ENCODE data around the gene ADAM22.
A peak's percentile ranks its signal among the peaks of the same experiment; 100 is the strongest.

Gene ADAM22

GRCh38 chr7:87933953-87934698, at the start of gene ADAM22 (continued):
- TF ChIP-seq ZNF138 (tag by site-specific recombination; IDR thresholded peaks at IDR 0.05; ENCODE audit: borderline replicate concordance) (no peak), ZBTB17 (tag by site-specific recombination; IDR thresholded peaks at IDR 0.05) (peak; percentile 86), ZNF571 (tag by site-specific recombination; IDR thresholded peaks at IDR 0.05) (no peak), IKZF3 (tag by site-specific recombination; IDR thresholded peaks at IDR 0.05) (no peak), ZNF530 (tag by site-specific recombination; IDR thresholded peaks at IDR 0.05; ENCODE audit: low read depth) (no peak), ZNF398 (tag by site-specific recombination; IDR thresholded peaks at IDR 0.05) (peak; percentile 66), ZNF426 (tag by site-specific recombination; IDR thresholded peaks at IDR 0.05) (no peak), ZFP69B (tag by site-specific recombination; IDR thresholded peaks at IDR 0.05) (no peak), EGR2 (tag by site-specific recombination; IDR thresholded peaks at IDR 0.05; ENCODE audit: low read depth) (no peak), ZNF629 (tag by site-specific recombination; IDR thresholded peaks at IDR 0.05) (0 out of 2 replicates have a peak, but pooled peaks have one; percentile 12), ZNF837 (tag by site-specific recombination; IDR thresholded peaks at IDR 0.05) (no peak), ZNF830 (tag by site-specific recombination; IDR thresholded peaks at IDR 0.05; ENCODE audit: low read depth) (no peak), ZNF621 (tag by site-specific recombination; IDR thresholded peaks at IDR 0.05) (no peak), ZNF580 (tag by site-specific recombination; IDR thresholded peaks at IDR 0.05) (no peak), REPIN1 (tag by site-specific recombination; IDR thresholded peaks at IDR 0.05; ENCODE audit: low read depth) (no peak), ZNF18 (tag by site-specific recombination; IDR thresholded peaks at IDR 0.05) (no peak), ZNF704 (tag by site-specific recombination; IDR thresholded peaks at IDR 0.05) (no peak), SP7 (tag by site-specific recombination; IDR thresholded peaks at IDR 0.05) (0 out of 2 replicates have a peak, but pooled peaks have one; percentile 44), PRDM2 (tag by site-specific recombination; IDR thresholded peaks at IDR 0.05; ENCODE audit: borderline replicate concordance) (no peak), ZBTB8A (tag by site-specific recombination; IDR thresholded peaks at IDR 0.05) (peak; percentile 99), ZNF324 (tag by site-specific recombination; IDR thresholded peaks at IDR 0.05) (no peak), ZNF404 (tag by site-specific recombination; IDR thresholded peaks at IDR 0.05) (no peak), ZNF416 (tag by site-specific recombination; IDR thresholded peaks at IDR 0.05) (no peak), ZNF692 (tag by site-specific recombination; IDR thresholded peaks at IDR 0.05) (0 out of 2 replicates have a peak, but pooled peaks have one; percentile 17), ZNF449 (tag by site-specific recombination; IDR thresholded peaks at IDR 0.05) (no peak), BCL11A (tag by site-specific recombination; IDR thresholded peaks at IDR 0.05; ENCODE audit: low read depth) (no peak)

Data from HEK293 (cell line).